SH-SY5Y (cell line): ENCODE data around the gene MYH9.

ENCODE experiments used
- GATA2 ChIP-seq: IDR thresholded peaks from 2 replicates; pipeline ENCODE4 v1.6.1; 2011; ENCODE audit warnings: mild to moderate bottlenecking, low read depth, low read length
- GATA3 ChIP-seq: IDR thresholded peaks from 2 replicates; pipeline ENCODE4 v1.6.1; 2011; ENCODE audit warnings: low read depth, mild to moderate bottlenecking, low read length, moderate library complexity

DNA sequence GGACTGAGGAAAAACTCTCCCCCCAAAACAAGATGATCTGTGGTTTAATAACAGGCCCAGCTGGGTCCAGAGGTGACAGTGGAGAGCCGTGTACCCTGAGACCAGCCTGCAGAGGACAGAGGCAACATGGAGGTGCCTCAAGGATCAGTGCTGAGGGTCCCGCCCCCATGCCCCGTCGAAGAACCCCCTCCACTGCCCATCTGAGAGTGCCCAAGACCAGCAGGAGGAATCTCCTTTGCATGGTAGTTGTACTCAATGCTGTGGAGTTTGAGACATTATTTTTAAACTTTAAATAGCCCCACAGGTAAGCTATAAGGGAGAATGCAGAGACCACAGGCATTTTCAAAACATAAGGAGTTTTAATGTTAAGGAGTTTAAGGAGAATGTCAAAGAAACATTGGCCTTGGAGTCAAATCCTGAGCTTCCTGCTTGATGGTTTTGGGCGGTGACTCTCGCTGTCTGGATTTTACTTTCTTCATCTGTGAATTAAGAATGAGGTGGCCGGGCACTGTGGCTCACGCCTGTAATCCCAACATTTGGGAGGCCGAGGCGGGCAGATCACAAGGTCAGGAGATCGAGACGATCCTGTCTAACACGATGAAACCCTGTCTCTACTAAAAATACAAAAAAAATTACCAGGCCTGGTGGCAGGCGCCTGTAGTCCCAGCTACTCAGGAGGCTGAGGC lies 128.0 kb downstream of the MYH9 start:
- no peak for TF ChIP-seq GATA3
- no peak for TF ChIP-seq GATA2
